ENCODE data around the gene SEL1L2.

GRCh38 chr20:13858439-13858838 lies 132.0 kb downstream of the SEL1L2 start:
- TF ChIP-seq POLR2A (IDR thresholded peaks at IDR 0.05; ENCODE audit: low read length) (no peak), GATA1 (IDR thresholded peaks at IDR 0.05; ENCODE audit: low read depth, low read length) (no peak)

Measured in erythroblast (primary cell).